Endothelial cell (in vitro differentiated cells): ENCODE data around the gene AMPD3. TPM values are rescaled to one million over a fixed set of nuclear protein-coding genes. Genes with fewer than 3 reads are reported as not detected.

Experiments
- DNase-seq: peaks from one replicate; pipeline ENCODE4 v3.0.0; 2021; ENCODE audit warnings: low spot score
- H3K27ac Mint-ChIP-seq: one replicate; pipeline ENCODE4 v1.8.0; 2021; ENCODE audit warnings: mixed read lengths, inconsistent platforms; ENCODE audit not compliant: unreplicated experiment
- H3K27me3 Mint-ChIP-seq: one replicate; pipeline ENCODE4 v1.8.0; 2021; ENCODE audit warnings: mild to moderate bottlenecking, moderate library complexity, mixed read lengths, inconsistent platforms; ENCODE audit not compliant: unreplicated experiment
- H3K36me3 Mint-ChIP-seq: one replicate; pipeline ENCODE4 v1.8.0; 2021; ENCODE audit warnings: mild to moderate bottlenecking, low read depth, mixed read lengths, inconsistent platforms; ENCODE audit not compliant: unreplicated experiment
- H3K4me1 Mint-ChIP-seq: one replicate; pipeline ENCODE4 v1.8.0; 2021; ENCODE audit warnings: mild to moderate bottlenecking, mixed read lengths, inconsistent platforms; ENCODE audit not compliant: unreplicated experiment
- H3K4me3 Mint-ChIP-seq: one replicate; pipeline ENCODE4 v1.8.0; 2021; ENCODE audit warnings: mild to moderate bottlenecking, mixed read lengths, inconsistent platforms; ENCODE audit not compliant: unreplicated experiment
- H3K9me3 Mint-ChIP-seq: one replicate; pipeline ENCODE4 v1.8.0; 2021; ENCODE audit warnings: mixed read lengths, inconsistent platforms; ENCODE audit not compliant: unreplicated experiment
- CTCF ChIP-seq: fragments of 200-600 bp; sonication (generic); IDR thresholded peaks from one replicate; pipeline ENCODE4 v1.5.0; 2021; ENCODE audit warnings: antibody characterized with exemption; ENCODE audit not compliant: unreplicated experiment
- total RNA-seq: library from RNA; stranded (reverse); fragmentation: NEBNext Ultra II Directional; extraction: Animal tissue kit (Norgen Biotek cat#: 25700); gene quantifications from one replicate; pipeline ENCODE4 v1.2.1, GENCODE V29; 2021; ENCODE audit not compliant: unreplicated experiment

Gene AMPD3
- total RNA-seq, 1 donor from 2014 or later = 23.2 TPM

- no peak for TF ChIP-seq CTCF
Measured at GRCh38 chr11:10447445-10447844, 7.6 kb upstream of the AMPD3 start.

GRCh38 chr11:10450462-10451425 lies 4.3 kb upstream of the AMPD3 start:
- peak; percentile 85 for TF ChIP-seq CTCF
- H3K27ac Mint-ChIP-seq = no peak overlapping the region

More at GRCh38 chr11:10447445-10447844, 7.6 kb upstream of the AMPD3 start:
- H3K27me3 Mint-ChIP-seq = peaks cover 12% of the 10 kb centered on the region
- DNase-seq = no peak
- H3K9me3 Mint-ChIP-seq = no peaks in the 10 kb centered on the region
- peaks cover 7% of the 10 kb centered on the region for H3K36me3 Mint-ChIP-seq
- no peak overlapping the region for H3K27ac Mint-ChIP-seq
- no peak overlapping the region for H3K4me3 Mint-ChIP-seq
- peaks cover 16% of the 10 kb centered on the region for H3K4me1 Mint-ChIP-seq

DNA sequence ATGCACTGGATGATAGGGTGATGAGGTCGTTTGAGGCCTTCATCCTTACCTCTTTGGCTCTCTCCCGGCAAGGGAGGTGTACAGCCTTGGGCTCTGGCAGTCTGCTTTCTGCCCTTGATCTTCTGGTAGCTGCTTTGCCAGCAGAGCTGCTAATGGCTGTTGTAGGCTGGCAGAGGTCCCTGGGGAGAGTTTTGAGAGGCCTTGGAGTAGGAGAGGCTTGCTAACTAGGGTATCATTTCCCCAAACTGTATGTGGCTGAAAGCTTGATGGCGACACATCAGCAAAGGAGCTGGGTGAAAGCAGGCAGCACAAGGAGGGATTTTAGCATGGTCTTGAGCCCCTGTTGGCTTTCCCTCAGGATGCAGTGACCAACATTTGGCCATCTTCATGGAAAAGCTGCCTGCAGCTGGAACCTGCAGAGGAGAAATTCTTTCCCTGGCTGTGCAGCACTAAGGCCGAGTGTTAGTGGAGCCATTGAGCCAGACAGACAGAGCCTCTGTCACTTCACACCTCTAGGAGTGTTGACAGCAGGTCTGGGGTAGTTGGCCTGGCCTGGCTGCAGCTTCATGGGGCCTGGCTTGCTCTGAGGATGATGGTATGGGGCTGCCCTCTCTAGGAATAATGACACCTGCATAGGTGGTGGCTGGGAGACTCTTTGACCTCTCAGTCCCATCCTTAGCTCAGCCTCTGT lies 3.5 kb upstream of the AMPD3 start:
- Mint-ChIP-seq H3K36me3 (peaks cover 10% of the 10 kb centered on the region), H3K9me3 (no peaks in the 10 kb centered on the region), H3K4me3 (peak overlapping the region; percentile 83), H3K4me1 (peaks cover 36% of the 10 kb centered on the region), H3K27ac (no peak overlapping the region), H3K27me3 (peaks cover 12% of the 10 kb centered on the region)
- no peak for DNase-seq
- no peak for TF ChIP-seq CTCF

More at GRCh38 chr11:10450462-10451425, 4.3 kb upstream of the AMPD3 start:
- peak; percentile 50 for DNase-seq
- H3K4me3 Mint-ChIP-seq = peak overlapping the region; percentile 88
- H3K27me3 Mint-ChIP-seq = peaks cover 12% of the 10 kb centered on the region
- peaks cover 10% of the 10 kb centered on the region for H3K36me3 Mint-ChIP-seq
- peaks cover 28% of the 10 kb centered on the region for H3K4me1 Mint-ChIP-seq
- H3K9me3 Mint-ChIP-seq = no peaks in the 10 kb centered on the region

GRCh38 chr11:10452211-10452767 lies 2.8 kb upstream of the AMPD3 start:
- Mint-ChIP-seq H3K4me1 (peaks cover 41% of the 10 kb centered on the region), H3K36me3 (peaks cover 10% of the 10 kb centered on the region), H3K27ac (no peak overlapping the region), H3K9me3 (no peaks in the 10 kb centered on the region), H3K27me3 (peaks cover 12% of the 10 kb centered on the region), H3K4me3 (peak overlapping the region; percentile 44)
- no peak for DNase-seq
- TF ChIP-seq CTCF = no peak
